ENCODE measurements around the gene RGS9. TPM values are rescaled to one million over a fixed set of nuclear protein-coding genes. Genes with fewer than 3 reads are reported as not detected.

RGS9 gene
- total and polyA plus RNA-seq, 10 of the 15 experiments (the other 5 are each of a cell fraction or from before 2014, with no cell fraction given) = 1.1 to 10.6 (median 5.6) TPM

DNA sequence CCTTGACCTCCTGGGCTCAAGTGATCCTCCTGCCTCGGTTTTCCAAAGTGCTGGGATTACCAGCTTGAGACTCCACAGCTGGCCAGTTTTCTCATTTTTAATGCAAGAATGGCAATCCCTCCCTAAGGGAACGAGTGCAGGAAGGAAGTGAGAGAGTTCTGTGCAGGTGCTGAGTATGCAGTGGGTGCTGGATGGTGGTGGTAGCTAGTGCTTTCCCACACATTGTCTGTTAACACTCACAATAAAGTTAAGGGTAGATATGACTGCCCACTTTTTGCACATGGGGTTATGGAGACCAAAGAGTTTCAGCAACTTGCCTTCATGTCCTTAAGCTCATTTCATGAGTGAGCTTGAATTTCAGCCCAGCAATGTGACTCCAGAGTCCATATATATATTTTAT is 18.5 kb downstream of the RGS9 start:
- H4K20me1 ChIP-seq (ENCODE audit: control insufficient read depth, insufficient read depth) = no peaks in the 10 kb centered on the region
- no peaks in the 10 kb centered on the region; a peak in 1 of 4 replicates for H3K36me3 ChIP-seq (ENCODE audit: control insufficient read depth in 2 of 2, insufficient read depth in 2 of 2, low read length in 1 of 2)
- H3K4me2 ChIP-seq (ENCODE audit: control insufficient read depth, insufficient read depth) = peak overlapping the region; percentile 36
- intact Hi-C loops (cut with micrococcal nuclease; ENCODE audit: unreplicated experiment) = loop anchor here (2.0 kb wide), 1 partner anchor 25 kb away; no protein-coding TSS in a partner anchor
- DNase-seq (ENCODE audit: low read depth, low spot score) (no peak), FAIRE-seq (peak; percentile 74), ATAC-seq (peak; percentile 82)
- CTCF ChIA-PET = interaction anchor here (0.6 to 2.5 kb wide), 15 partner anchors 8 to 641 kb away, joined by 3 to 20 read pairs (median 4); partner anchors contain the start of gene RGS9
- in situ Hi-C loops (cut with MboI) = no loop called here
- H3K9me3 ChIP-seq (replicated peaks; ENCODE audit: control insufficient read depth, insufficient read depth, low read length) = no peaks in the 10 kb centered on the region
- no TSS peak for BruUV-seq (replicated peaks)
- peak overlapping the region; percentile 70 for H3K27ac ChIP-seq (ENCODE audit: control insufficient read depth, insufficient read depth)
- 0% methylated on average over 2 of the region's 2 CpGs for WGBS (ENCODE audit: insufficient coverage, insufficient replicate concordance, low lambda C conversion rate, missing lambda C conversion rate)
- H2AFZ ChIP-seq (ENCODE audit: control insufficient read depth, low read depth, low read length) = peak overlapping the region; percentile 60
- RAD21 ChIA-PET (ENCODE audit: unreplicated experiment) = interaction anchor here (0.7 to 2.2 kb wide), 11 partner anchors 10 to 181 kb away, joined by 3 to 11 read pairs (median 5); no protein-coding TSS in a partner anchor
- H3K79me2 ChIP-seq (ENCODE audit: control insufficient read depth, insufficient read depth, low read length) = no peaks in the 10 kb centered on the region
- H3K4me3 ChIP-seq = peak overlapping the region; percentile 9; the same call in 1 of the 2 replicates
- POLR2A ChIA-PET = interaction anchor here (0.6 to 1.8 kb wide), 7 partner anchors 9 to 1188 kb away, joined by 3 to 7 read pairs (median 3); no protein-coding TSS in a partner anchor
- TF ChIP-seq BRCA1 (IDR thresholded peaks at IDR 0.05; ENCODE audit: low read depth, low read length) (no peak), SPI1 (IDR thresholded peaks at IDR 0.05; ENCODE audit: borderline replicate concordance, insufficient read depth, low read depth, low read length) (peak; percentile 72; the same call in 1 of the 2 replicates)
- TF ChIP-seq, protein P1, sequence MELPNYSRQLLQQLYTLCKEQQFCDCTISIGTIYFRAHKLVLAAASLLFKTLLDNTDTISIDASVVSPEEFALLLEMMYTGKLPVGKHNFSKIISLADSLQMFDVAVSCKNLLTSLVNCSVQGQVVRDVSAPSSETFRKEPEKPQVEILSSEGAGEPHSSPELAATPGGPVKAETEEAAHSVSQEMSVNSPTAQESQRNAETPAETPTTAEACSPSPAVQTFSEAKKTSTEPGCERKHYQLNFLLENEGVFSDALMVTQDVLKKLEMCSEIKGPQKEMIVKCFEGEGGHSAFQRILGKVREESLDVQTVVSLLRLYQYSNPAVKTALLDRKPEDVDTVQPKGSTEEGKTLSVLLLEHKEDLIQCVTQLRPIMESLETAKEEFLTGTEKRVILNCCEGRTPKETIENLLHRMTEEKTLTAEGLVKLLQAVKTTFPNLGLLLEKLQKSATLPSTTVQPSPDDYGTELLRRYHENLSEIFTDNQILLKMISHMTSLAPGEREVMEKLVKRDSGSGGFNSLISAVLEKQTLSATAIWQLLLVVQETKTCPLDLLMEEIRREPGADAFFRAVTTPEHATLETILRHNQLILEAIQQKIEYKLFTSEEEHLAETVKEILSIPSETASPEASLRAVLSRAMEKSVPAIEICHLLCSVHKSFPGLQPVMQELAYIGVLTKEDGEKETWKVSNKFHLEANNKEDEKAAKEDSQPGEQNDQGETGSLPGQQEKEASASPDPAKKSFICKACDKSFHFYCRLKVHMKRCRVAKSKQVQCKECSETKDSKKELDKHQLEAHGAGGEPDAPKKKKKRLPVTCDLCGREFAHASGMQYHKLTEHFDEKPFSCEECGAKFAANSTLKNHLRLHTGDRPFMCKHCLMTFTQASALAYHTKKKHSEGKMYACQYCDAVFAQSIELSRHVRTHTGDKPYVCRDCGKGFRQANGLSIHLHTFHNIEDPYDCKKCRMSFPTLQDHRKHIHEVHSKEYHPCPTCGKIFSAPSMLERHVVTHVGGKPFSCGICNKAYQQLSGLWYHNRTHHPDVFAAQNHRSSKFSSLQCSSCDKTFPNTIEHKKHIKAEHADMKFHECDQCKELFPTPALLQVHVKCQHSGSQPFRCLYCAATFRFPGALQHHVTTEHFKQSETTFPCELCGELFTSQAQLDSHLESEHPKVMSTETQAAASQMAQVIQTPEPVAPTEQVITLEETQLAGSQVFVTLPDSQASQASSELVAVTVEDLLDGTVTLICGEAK (IDR thresholded peaks at IDR 0.05; ENCODE audit: borderline replicate concordance) = peak; percentile 71
- no peak overlapping the region for H3K9ac ChIP-seq (ENCODE audit: control insufficient read depth, insufficient read depth, low read length)
- SMC1A ChIA-PET (ENCODE audit: uncharacterized antibody, unreplicated experiment) = interaction anchor here (0.8 to 2.1 kb wide), 8 partner anchors 10 to 73 kb away, joined by 3 to 26 read pairs (median 8); no protein-coding TSS in a partner anchor
- H3K4me1 ChIP-seq (ENCODE audit: control insufficient read depth, insufficient read depth, low read length) = peaks cover 19% of the 10 kb centered on the region
- no peaks in the 10 kb centered on the region for H3K27me3 ChIP-seq (replicated peaks in 1 of 2; ENCODE audit: control insufficient read depth in 2 of 2, insufficient read depth in 2 of 2, low read length in 1 of 2)

Measured in GM12878 (cell line).